Astrocyte (in vitro differentiated cells and primary cell): ENCODE results near the gene CMTM1. TPM values are rescaled to one million over a fixed set of nuclear protein-coding genes. Genes with fewer than 3 reads are reported as not detected.
A peak's percentile ranks its signal among the peaks of the same experiment; 100 is the strongest.

ENCODE experiments used
- DNase-seq: peaks from one replicate; pipeline ENCODE4 v3.0.0-alpha.2; 2010; ENCODE audit warnings: low read depth
- FAIRE-seq: peaks from 2 replicates; lab custom pipeline; 2011; peaks lifted over from hg19 to GRCh38; lab: Jason Lieb, UNC
- H2AFZ ChIP-seq: 2 replicates; pipeline ENCODE4 v1.6.0; 2012; ENCODE audit warnings: low read depth, low read length, inconsistent platforms
- H3K27ac ChIP-seq: 2 replicates; pipeline ENCODE4 v1.5.1; 2011; ENCODE audit warnings: low read depth, low read length, inconsistent platforms
- H3K27me3 ChIP-seq: 2 replicates; pipeline ENCODE4 v1.6.0; 2011; ENCODE audit warnings: low read length, inconsistent platforms; ENCODE audit not compliant: insufficient read depth
- H3K36me3 ChIP-seq: 2 replicates; pipeline ENCODE4 v1.5.1; 2011; ENCODE audit warnings: low read length, inconsistent platforms; ENCODE audit not compliant: insufficient read depth
- H3K4me1 ChIP-seq: 2 replicates; pipeline ENCODE4 v1.5.1; 2011; ENCODE audit warnings: low read length, inconsistent platforms; ENCODE audit not compliant: insufficient read depth
- H3K4me2 ChIP-seq: 2 replicates; pipeline ENCODE4 v1.6.0; 2012; ENCODE audit warnings: low read length, inconsistent platforms
- H3K4me3 ChIP-seq: 2 replicates; pipeline ENCODE4 v1.5.1; 2011; ENCODE audit warnings: low read depth, mild to moderate bottlenecking, low read length, inconsistent platforms; ENCODE audit not compliant: insufficient read depth
- H3K79me2 ChIP-seq: 2 replicates; pipeline ENCODE4 v1.6.0; 2012; ENCODE audit warnings: mild to moderate bottlenecking, low read length, inconsistent platforms; ENCODE audit not compliant: insufficient read depth
- H3K9ac ChIP-seq: 2 replicates; pipeline ENCODE4 v1.6.0; 2012; ENCODE audit warnings: mild to moderate bottlenecking, low read length, inconsistent platforms
- H3K9me3 ChIP-seq: 2 replicates; pipeline ENCODE4 v1.5.1; 2012; ENCODE audit warnings: low read depth, mild to moderate bottlenecking, low read length, inconsistent platforms; ENCODE audit not compliant: insufficient read depth
- H4K20me1 ChIP-seq: 2 replicates; pipeline ENCODE4 v1.6.0; 2012; ENCODE audit warnings: low read length, inconsistent platforms; ENCODE audit not compliant: insufficient read depth
- H3K27ac Mint-ChIP-seq: one replicate; pipeline ENCODE4 v1.8.0; 2021; ENCODE audit warnings: mild to moderate bottlenecking, mixed read lengths; ENCODE audit not compliant: unreplicated experiment
- H3K27me3 Mint-ChIP-seq: one replicate; pipeline ENCODE4 v1.8.0; 2021; ENCODE audit warnings: low read depth, mixed read lengths; ENCODE audit not compliant: unreplicated experiment
- H3K36me3 Mint-ChIP-seq: one replicate; pipeline ENCODE4 v1.8.0; 2021; ENCODE audit warnings: low read depth, mixed read lengths; ENCODE audit not compliant: unreplicated experiment
- H3K4me1 Mint-ChIP-seq: one replicate; pipeline ENCODE4 v1.8.0; 2021; ENCODE audit warnings: low read depth, mixed read lengths; ENCODE audit not compliant: unreplicated experiment
- H3K4me3 Mint-ChIP-seq: one replicate; pipeline ENCODE4 v1.8.0; 2021; ENCODE audit warnings: mild to moderate bottlenecking, moderate library complexity, mixed read lengths; ENCODE audit not compliant: unreplicated experiment
- H3K9me3 Mint-ChIP-seq: one replicate; pipeline ENCODE4 v1.8.0; 2021; ENCODE audit warnings: mild to moderate bottlenecking, mixed read lengths; ENCODE audit not compliant: unreplicated experiment
- CTCF ChIP-seq: IDR thresholded peaks from 2 replicates; pipeline ENCODE4 v1.5.1; 2011; ENCODE audit warnings: low read depth, mild to moderate bottlenecking, inconsistent platforms, low read length, moderate library complexity; ENCODE audit not compliant: insufficient read depth
- EZH2 ChIP-seq: IDR thresholded peaks from 2 replicates; pipeline ENCODE4 v1.6.1; 2012; ENCODE audit warnings: mild to moderate bottlenecking, low read length, inconsistent platforms; ENCODE audit not compliant: insufficient read depth
- total RNA-seq: library from RNA; stranded (reverse); gene quantifications from 2 replicates; pipeline ENCODE4 v1.2.1, GENCODE V29; 2021

Gene CMTM1
- total RNA-seq, 1 donor from 2014 or later: 2.7 TPM

DNA sequence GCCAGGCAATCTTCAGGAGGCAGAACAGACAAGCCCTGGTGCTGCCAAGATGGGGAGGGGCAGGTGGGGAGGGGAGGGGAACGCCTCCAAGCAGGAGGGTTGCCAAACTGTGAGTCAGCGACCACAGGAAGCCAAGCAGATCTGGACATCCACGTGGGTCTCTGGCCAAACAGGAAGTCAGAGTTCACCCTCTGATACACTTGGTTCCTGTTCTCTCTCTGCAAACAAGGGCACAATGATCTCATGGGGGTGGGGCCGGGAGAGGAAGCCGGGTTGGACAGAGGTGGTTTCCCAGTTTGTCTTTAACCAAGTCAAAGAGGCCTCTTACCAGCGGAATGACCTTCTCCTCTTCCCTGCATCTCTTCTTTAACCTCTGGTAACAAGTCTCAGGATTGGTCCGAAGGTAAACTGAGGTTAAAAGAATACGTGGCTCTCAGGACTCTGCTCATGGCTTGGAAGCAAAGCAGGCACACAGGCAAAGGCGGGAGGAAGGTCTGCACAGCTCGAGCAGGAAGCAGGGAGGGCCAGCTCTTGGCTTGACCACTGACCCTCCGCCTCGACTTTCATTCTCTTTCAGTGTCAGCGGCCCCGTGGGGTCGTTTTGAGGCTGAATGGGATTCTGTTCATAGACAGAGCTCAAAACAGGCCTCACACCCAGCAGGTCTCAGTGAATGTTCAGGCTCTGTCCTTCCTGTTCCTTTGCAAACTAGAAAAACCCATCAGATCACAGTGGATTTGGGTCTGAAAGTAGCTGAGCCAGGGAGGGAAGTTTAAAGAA lies 49.2 kb upstream of the CMTM1 start:
- H3K4me3 ChIP-seq: peak overlapping the region; percentile 14
- no peaks in the 10 kb centered on the region for H3K27me3 ChIP-seq
- peaks cover 2% of the 10 kb centered on the region for H3K27me3 Mint-ChIP-seq
- peak overlapping the region; percentile 63 for H3K9ac ChIP-seq
- peak overlapping the region; percentile 72 for H3K4me2 ChIP-seq
- H3K9me3 Mint-ChIP-seq: no peaks in the 10 kb centered on the region
- DNase-seq: peak; percentile 98
- H3K4me1 Mint-ChIP-seq: peaks cover 46% of the 10 kb centered on the region
- no peaks in the 10 kb centered on the region for H3K36me3 ChIP-seq
- H3K27ac ChIP-seq: peak overlapping the region; percentile 78
- peak overlapping the region; percentile 47 for H3K4me3 Mint-ChIP-seq
- peak overlapping the region; percentile 6 for H2AFZ ChIP-seq
- peaks cover 3% of the 10 kb centered on the region for H3K36me3 Mint-ChIP-seq
- H3K4me1 ChIP-seq: peaks cover 56% of the 10 kb centered on the region
- peak overlapping the region; percentile 89 for H3K27ac Mint-ChIP-seq
- TF ChIP-seq EZH2: no peak
- no peak for TF ChIP-seq CTCF
- peaks cover 4% of the 10 kb centered on the region for H3K79me2 ChIP-seq
- H3K9me3 ChIP-seq: no peaks in the 10 kb centered on the region
- peak; percentile 93 for FAIRE-seq
- H4K20me1 ChIP-seq: no peaks in the 10 kb centered on the region

DNA sequence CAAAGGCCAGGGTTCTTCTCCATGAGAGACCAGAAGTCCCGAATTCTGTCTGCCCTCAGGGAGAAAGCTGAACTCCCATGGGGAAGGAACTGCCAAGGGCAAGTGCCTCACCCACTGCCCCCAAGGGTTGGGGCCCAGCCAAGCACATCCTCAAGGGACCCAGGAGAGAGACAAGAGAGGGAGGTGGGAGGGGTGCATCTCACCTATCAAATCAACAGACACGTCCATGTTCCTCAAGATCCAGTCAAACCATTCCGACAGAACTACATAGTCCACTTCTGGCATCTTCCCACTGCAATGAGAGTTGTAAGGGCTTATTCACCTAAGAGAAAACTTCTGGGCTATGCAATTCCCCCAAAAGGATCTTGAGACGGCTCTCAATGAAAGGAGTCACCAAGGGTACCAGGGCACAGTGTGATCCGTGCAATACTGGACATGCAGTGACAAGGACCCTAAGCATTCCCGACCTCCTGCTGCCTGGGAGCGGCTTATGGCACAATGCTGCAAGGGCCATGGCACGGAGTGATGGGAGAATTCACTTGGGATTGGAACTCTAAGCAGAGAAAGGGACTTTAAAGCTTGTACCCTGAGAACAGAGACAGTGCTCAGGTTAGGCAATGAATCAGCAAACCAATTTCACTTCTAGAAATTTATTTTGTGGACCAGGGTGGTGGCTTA lies 48.5 kb upstream of the CMTM1 start:
- Histone ChIP-seq H4K20me1 (no peaks in the 10 kb centered on the region), H2AFZ (no peak overlapping the region), H3K9ac (peak overlapping the region; percentile 63), H3K36me3 (no peaks in the 10 kb centered on the region), H3K79me2 (peaks cover 4% of the 10 kb centered on the region), H3K27ac (peak overlapping the region; percentile 78), H3K9me3 (no peaks in the 10 kb centered on the region), H3K4me2 (peak overlapping the region; percentile 72), H3K4me1 (peaks cover 55% of the 10 kb centered on the region), H3K4me3 (no peak overlapping the region), H3K27me3 (no peaks in the 10 kb centered on the region)
- TF ChIP-seq CTCF (no peak), EZH2 (no peak)
- Mint-ChIP-seq H3K9me3 (no peaks in the 10 kb centered on the region), H3K36me3 (peaks cover 3% of the 10 kb centered on the region), H3K4me3 (no peak overlapping the region), H3K27me3 (peaks cover 2% of the 10 kb centered on the region), H3K4me1 (peaks cover 48% of the 10 kb centered on the region), H3K27ac (no peak overlapping the region)
- FAIRE-seq (no peak), DNase-seq (no peak)
